Left hindlimb (tissue), 1 donor: ENCODE data around the gene PTPRR.

Experiments used
- DNase-seq: peaks from one replicate; pipeline ENCODE4 v3.0.0-alpha.2; 2018

The PTPRR gene

DNA sequence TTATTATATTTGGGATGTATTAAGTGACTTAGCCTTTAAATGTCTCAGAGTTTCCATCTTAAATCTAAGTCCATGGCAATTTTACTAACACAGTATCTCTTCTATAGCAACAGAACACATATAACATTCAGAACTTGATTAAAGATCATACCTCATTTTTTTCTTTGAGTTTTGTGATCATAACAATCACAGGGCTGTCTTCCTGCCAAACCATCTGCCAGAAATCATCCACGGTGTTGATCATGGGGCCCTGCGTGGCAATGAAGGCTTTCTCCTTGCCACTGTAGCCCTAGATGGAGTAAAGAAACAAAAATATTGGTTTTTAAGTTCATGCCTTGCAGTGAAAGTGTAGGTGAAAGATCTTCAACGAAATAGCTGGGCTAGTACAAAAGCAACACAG, 236.6 kb downstream of the PTPRR start:
- DNase-seq, result no peak

DNA sequence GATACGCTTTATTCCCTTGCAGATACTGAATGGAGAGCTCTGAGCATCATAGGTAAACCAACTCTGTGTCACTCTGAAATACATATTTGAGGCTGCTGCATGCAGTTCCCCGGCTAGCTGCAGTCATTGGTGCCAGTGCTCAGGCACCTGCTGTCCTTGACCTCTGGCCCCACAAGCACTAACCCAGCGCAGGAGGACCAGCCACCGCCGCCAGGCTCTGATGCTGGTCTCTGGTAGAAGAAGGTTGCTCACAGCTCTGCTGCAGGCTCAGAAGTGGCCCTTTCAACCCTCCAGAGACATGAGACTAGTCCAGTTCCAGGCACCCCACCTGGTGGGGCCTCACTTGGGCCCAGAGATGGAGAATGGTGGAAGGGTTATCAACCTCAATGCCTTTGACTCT, 248.8 kb downstream of the PTPRR start:
- no peak for DNase-seq

GRCh38 chr12:70670948-70671347, 249.6 kb downstream of the PTPRR start:
- DNase-seq, result no peak

DNA sequence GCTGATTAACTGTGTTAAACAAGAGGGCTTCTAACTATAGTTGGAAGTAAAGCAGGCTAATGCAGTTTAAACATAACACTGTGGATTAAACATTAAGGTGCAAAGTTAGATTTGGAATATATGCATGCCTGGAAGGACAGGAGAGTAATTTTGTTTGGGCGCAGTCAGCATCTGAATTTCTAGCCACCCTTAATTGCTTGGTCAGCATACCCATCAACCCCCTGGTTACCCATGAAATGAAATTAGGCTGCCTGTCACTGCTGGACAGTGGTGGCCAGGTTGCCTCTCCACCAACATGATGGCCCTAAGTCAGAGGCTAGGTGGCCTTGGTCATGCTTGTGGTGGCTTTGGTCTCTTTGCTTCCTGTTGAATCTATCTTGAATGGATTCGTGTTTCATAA, 253.3 kb downstream of the PTPRR start:
- no peak for DNase-seq

GRCh38 chr12:70666364-70666763, 254.2 kb downstream of the PTPRR start:
- DNase-seq, result no peak

DNA sequence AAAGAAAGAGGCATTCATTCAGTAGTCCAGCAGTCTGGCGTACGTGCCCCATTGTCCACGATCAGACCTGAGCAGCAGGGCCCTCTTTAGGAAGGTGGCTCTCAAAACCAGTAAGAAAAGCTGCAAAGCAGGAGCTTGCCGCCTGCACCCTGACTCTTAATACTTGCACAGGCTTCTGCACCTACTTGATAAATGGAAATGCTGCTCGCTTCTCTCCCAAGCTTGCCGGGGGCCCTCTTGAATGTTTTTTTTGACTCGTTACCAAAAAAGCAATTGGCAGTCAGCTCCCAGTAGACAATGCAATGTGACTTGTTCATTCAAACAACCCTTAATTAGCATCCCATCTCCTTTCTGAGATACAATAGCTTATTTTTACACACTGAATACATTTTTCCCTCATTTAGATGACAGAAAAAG, 256.1 kb downstream of the PTPRR start:
- no peak for DNase-seq

DNA sequence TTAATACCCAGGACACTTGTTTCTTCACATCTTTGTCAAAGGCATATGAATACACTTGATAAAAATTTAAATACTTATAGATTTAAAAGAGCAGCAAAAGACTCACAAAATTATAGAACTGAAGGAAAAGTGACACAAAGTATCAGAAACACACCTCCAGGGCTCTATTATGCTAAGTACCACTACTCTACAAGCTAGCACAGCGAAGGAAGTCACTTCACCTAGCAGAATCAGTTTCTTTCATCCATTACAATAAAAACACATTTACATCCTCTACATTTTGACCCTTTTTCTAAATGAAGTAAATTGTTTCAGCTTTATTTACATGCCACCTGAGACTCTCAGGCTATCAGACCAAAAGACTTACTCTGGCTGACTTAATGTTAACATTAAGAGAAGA, 256.7 kb downstream of the PTPRR start:
- no peak for DNase-seq

DNA sequence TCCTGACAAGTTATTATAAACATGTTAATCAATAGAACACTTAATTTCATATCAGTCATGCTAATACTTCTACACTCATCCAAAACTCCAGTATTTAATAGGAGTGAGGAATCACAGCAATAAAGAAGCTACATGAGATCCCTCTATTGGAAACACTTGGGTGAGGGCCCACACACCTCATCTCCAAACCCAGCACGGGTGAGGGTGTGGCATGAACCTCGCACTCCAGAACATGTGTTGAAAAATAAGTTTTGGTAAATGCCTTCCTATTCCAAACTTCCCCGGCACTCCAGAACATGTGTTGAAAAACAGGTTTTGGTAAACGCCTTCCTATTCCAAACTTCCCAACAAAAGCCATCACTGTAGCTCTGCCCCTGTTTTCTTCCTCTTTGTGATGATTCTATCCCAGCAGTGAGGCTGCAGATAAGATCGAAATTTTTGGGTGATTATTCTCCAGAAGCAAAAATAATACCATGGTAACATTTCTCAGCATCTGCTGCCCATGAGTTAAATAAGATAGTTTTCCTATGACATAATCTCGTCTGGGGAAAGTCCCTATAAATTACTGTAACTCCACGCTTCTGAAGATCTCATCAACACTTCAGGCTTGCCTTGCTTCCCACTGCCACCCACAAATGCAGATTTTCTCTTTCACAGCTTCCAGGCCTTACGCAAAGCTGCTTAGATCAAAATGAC, 258.9 kb downstream of the PTPRR start:
- no peak for DNase-seq

DNA sequence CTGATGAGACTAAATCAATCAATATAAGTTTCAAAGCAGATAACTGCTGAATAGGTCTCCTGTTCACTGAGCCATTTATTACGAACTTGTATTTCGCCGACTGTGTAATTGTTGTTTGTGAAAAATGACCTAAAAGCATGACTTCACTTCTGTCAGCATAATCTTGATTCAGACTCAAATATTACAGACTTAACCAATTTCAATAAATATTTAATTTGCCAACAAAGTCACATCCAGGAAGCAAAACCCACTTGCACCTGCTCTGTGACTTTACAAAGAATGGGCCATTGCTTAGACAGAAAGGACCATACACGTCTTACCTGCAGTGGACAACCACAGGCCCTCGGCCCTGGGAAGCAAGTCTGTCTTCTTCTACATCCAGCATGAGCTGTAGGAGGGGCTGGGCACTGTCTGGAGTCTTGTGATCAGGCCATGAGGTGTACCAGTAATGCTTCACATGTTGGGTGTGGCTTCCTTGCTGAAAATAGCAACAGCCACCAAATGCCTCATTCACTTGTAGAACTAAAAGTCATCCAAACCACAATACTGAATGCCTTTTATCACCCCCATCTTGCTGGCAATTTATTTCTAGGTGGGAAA, 259.8 kb downstream of the PTPRR start:
- DNase-seq, result no peak

- no peak for DNase-seq
Observed at GRCh38 chr12:70660002-70660604, 260.4 kb downstream of the PTPRR start.

DNA sequence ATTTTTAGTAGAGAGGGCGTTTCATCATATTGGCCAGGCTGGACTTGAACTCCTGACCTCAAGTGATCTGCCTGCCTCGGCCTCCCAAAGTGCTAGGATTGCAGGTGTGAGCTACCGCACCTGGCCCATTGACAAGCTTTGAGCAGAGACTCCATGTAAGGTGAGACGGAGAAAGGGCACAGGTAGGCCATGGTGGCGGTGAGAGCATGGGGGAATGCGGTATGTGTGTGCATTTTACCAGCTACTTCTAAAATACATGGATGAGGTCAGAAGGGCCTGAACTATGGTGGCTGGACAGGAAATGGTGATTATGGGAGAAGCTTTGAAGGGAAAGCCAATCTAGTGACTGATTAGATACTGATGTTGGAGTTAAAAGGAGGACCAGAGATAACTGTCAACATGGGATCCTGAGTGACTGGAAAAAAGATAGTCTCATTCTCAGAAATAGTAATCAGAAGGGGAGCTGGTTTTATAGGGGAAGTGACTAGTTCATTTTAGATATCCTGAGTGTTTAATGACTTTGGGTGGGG, 261.4 kb downstream of the PTPRR start:
- no peak for DNase-seq

GRCh38 chr12:70657616-70658286, 262.8 kb downstream of the PTPRR start:
- DNase-seq, result no peak

DNA sequence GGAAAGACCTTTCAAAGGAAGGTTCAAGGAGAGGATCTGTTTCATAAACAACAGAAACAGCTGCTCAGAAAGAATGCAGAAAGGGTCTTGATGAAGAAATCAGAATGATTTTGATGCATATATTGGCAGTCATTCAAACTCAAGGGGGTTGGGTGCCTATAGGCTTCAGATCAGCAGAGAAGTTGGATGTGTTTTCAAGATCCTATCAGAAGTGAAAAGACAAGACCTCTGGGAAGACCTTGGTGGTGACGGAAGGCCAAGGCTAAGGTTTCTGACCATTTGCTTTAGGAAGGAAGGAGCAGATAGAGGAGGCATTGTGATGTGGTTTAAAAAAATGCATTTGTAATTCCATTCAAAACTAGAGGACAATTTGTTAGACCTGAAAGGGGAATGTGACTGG, 268.1 kb downstream of the PTPRR start:
- DNase-seq, result no peak

- DNase-seq, result no peak
Observed at GRCh38 chr12:70648831-70649230, 271.7 kb downstream of the PTPRR start.

- no peak for DNase-seq
Observed at GRCh38 chr12:70648191-70648590, 272.3 kb downstream of the PTPRR start.

DNA sequence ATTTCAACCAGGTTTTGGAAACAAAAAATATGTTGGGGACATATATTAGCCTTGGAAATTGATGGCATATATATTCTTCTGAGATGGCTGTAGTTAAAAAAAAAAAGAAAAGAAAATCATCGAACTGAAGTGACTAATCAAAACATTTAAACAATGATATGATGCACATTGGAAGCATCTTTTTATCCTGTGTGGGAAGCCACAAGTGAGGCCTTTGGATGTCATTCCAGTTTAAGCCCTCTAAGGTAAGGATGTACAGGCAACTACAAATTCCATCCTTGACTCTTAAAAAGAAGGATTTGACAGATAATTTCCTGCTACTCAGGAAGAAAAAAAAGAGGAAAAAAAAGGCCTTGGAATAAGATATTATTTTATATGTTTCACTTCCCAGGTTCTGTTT, 273.7 kb downstream of the PTPRR start:
- no peak for DNase-seq

DNA sequence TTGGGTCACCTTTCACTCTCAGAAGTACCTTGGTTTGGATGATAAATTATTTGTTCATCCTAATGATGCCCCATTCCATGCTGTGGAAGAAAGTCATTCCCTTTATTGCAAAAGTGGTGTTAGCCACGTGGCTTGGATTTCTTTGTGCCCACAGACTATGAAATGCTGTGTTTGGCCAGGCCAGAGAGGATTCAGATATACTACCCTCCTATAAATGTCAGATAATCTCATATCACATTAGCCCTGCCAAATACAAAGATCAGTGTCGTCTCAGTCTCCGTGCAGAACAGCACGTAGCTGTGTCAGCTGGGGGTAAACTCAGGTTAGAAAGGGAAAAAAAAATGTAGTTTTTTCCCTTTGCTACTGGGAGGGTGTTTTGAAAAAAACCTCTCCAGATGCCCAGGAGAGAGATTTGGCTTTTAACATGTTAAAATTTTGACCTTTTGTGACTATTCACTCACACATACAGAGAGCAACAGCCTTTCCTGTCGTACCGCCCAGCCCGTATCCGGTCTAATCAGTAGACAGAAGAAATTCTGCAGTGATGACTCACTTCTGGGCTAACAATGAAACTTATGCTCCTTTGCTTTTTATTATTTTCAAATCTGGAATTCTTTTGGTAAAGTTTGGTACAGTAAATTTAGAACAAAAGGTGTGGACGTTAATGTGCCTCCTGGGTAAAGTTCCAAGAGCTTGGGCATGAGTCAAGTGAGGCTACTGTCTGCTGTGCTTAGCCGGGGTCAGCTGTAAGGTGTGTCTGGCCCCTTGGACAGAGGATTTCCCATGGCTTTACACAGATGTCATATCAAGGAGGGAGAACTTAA, 274.8 kb downstream of the PTPRR start:
- DNase-seq, result no peak

GRCh38 chr12:70644861-70645260, 275.7 kb downstream of the PTPRR start:
- DNase-seq, result no peak

DNA sequence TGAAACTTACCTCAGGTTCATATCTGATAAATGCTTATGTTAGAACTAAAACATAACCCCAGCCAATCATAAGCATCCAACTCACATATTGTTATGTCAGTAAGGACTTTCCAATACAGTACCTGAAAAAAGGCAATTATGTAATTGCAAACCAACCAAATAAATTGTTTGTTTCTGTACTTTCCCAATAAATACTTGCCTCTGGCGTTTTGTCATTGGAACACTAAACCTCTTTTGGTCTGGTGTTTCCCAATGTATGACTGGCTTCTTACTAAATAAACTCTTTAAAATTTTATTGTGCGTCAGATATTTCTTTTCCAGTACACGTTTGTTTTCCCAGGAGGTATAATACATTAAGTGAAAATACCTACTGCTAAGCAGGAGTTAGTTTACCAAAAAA, 276.6 kb downstream of the PTPRR start:
- DNase-seq, result no peak

- no peak for DNase-seq
Observed at GRCh38 chr12:70641691-70642090, 278.8 kb downstream of the PTPRR start.

- no peak for DNase-seq
Observed at GRCh38 chr12:70640901-70641300, 279.6 kb downstream of the PTPRR start.

GRCh38 chr12:70639535-70639934, 281.0 kb downstream of the PTPRR start:
- no peak for DNase-seq
